Thoracic aorta (tissue), 2 donors: ENCODE results near the gene IQCM. TPM values are rescaled to one million over a fixed set of nuclear protein-coding genes. Genes with fewer than 3 reads are reported as not detected.

Experiments used
- ATAC-seq: fragments of 150-250 bp; one replicate; pipeline ENCODE4 v1.8.0; 2017; ENCODE audit warnings: low read depth; ENCODE audit not compliant: insufficient number of reproducible peaks, low FRiP score
- DNase-seq: peaks from one replicate; pipeline ENCODE4 v3.0.0-alpha.2; 2020; ENCODE audit warnings: low spot score
- H3K27ac ChIP-seq, 2 donors: fragments of 200-600 bp; sonication (generic); 1 replicate in 1 of 2; 2 replicates in 1 of 2; pipeline ENCODE4 v1.5.1; 2016; ENCODE audit warnings: mild to moderate bottlenecking in 2 of 2, moderate library complexity in 2 of 2
- H3K27me3 ChIP-seq: fragments of 200-600 bp; sonication (generic); replicated peaks from 2 replicates; pipeline ENCODE4 v1.6.0; 2016; ENCODE audit warnings: mild to moderate bottlenecking; ENCODE audit not compliant: insufficient read depth
- H3K36me3 ChIP-seq: fragments of 200-600 bp; sonication (generic); one replicate; pipeline ENCODE4 v1.5.1; 2016
- H3K4me1 ChIP-seq, 2 donors: fragments of 200-600 bp; sonication (generic); 1 replicate in 1 of 2; 2 replicates in 1 of 2; pipeline versions ENCODE4 v1.5.1 to v1.6.0; 2016; ENCODE audit warnings: low read depth in 2 of 2, mild to moderate bottlenecking in 1 of 2; ENCODE audit not compliant: control insufficient read depth in 1 of 2
- H3K4me3 ChIP-seq: fragments of 200-600 bp; sonication (generic); 2 replicates; pipeline ENCODE4 v1.5.1; 2016; ENCODE audit warnings: mild to moderate bottlenecking
- H3K9me3 ChIP-seq: fragments of 200-600 bp; sonication (generic); 2 replicates; pipeline ENCODE4 v1.5.1; 2016
- CTCF ChIP-seq: fragments of 200-600 bp; sonication (generic); IDR thresholded peaks from one replicate; pipeline ENCODE4 v1.5.1; 2019; ENCODE audit warnings: antibody characterized with exemption
- total RNA-seq, 2 donors: library from RNA; depleted of rRNA; stranded (reverse); fragments of >200 nt; gene quantifications; one replicate each; pipeline versions ENCODE4 v1.1.0 to v1.2.3, GENCODE V29; 2016

Gene IQCM
- total RNA-seq, 2 donors from 2014 or later, result not detected

- TF ChIP-seq CTCF, result no peak
- H3K27me3 ChIP-seq, result no peaks in the 10 kb centered on the region
- no peaks in the 10 kb centered on the region for H3K4me1 ChIP-seq
- no peak for DNase-seq
- H3K4me3 ChIP-seq, result no peak overlapping the region
- ATAC-seq, result no peak
- H3K9me3 ChIP-seq, result no peaks in the 10 kb centered on the region
- no peak overlapping the region for H3K27ac ChIP-seq
- no peaks in the 10 kb centered on the region for H3K36me3 ChIP-seq
Measured at GRCh38 chr4:149684516-149684915, 131.1 kb downstream of the IQCM start.

- ATAC-seq (no peak), DNase-seq (no peak)
- Histone ChIP-seq H3K36me3 (no peaks in the 10 kb centered on the region), H3K4me1 (no peaks in the 10 kb centered on the region), H3K4me3 (no peak overlapping the region), H3K9me3 (peaks cover 5% of the 10 kb centered on the region), H3K27ac (no peak overlapping the region), H3K27me3 (no peaks in the 10 kb centered on the region)
- no peak for TF ChIP-seq CTCF
Measured at GRCh38 chr4:149676076-149676475, 139.6 kb downstream of the IQCM start.

GRCh38 chr4:149645790-149646189 is 169.9 kb downstream of the IQCM start:
- Histone ChIP-seq H3K27me3 (no peaks in the 10 kb centered on the region), H3K4me1 (no peaks in the 10 kb centered on the region), H3K36me3 (no peaks in the 10 kb centered on the region), H3K4me3 (no peak overlapping the region), H3K27ac (no peak overlapping the region), H3K9me3 (no peaks in the 10 kb centered on the region)
- DNase-seq (no peak), ATAC-seq (no peak)
- TF ChIP-seq CTCF, result no peak

- H3K4me3 ChIP-seq, result no peak overlapping the region
- TF ChIP-seq CTCF, result no peak
- H3K27me3 ChIP-seq, result no peaks in the 10 kb centered on the region
- H3K4me1 ChIP-seq, result no peaks in the 10 kb centered on the region
- no peak overlapping the region for H3K27ac ChIP-seq
- H3K36me3 ChIP-seq, result no peaks in the 10 kb centered on the region
- H3K9me3 ChIP-seq, result no peaks in the 10 kb centered on the region
- DNase-seq (no peak), ATAC-seq (no peak)
Measured at GRCh38 chr4:149638073-149638472, 177.6 kb downstream of the IQCM start.

- H3K4me3 ChIP-seq, result no peak overlapping the region
- no peaks in the 10 kb centered on the region for H3K27me3 ChIP-seq
- no peak overlapping the region for H3K27ac ChIP-seq
- H3K9me3 ChIP-seq, result no peaks in the 10 kb centered on the region
- DNase-seq, result no peak
- ATAC-seq, result no peak
- TF ChIP-seq CTCF, result no peak
- no peaks in the 10 kb centered on the region for H3K36me3 ChIP-seq
- H3K4me1 ChIP-seq, result no peaks in the 10 kb centered on the region
Measured at GRCh38 chr4:149634368-149634767, 181.3 kb downstream of the IQCM start.
